B cell (primary cell): ENCODE results near the gene MCEE. TPM values are rescaled to one million over a fixed set of nuclear protein-coding genes. Genes with fewer than 3 reads are reported as not detected.
A peak's percentile ranks its signal among the peaks of the same experiment; 100 is the strongest.

Experiments
- ATAC-seq: fragments of 200-7000 bp; cut with Tn5 transposase; one replicate; pipeline ENCODE4 v1.10.0; 2021; ENCODE audit warnings: low read depth, mild to moderate bottlenecking, moderate number of reproducible peaks, moderate library complexity
- CTCF ChIA-PET: fragments of 350-600 bp; sonication (Branson Sonifier 250); formaldehyde crosslinking; loops from one replicate; lab custom pipeline; 2021; ENCODE audit warnings: antibody characterized with exemption, inconsistent platforms; lab: Charles Lee
- POLR2A ChIA-PET: fragments of 350-600 bp; sonication (Branson Sonifier 250); formaldehyde crosslinking; loops from one replicate; lab custom pipeline; 2021; ENCODE audit warnings: antibody characterized with exemption; lab: Charles Lee
- DNase-seq: peaks from one replicate; pipeline ENCODE4 v3.0.0; 2013
- H2AFZ ChIP-seq: 2 replicates; pipeline ENCODE4 v1.6.1; 2012; ENCODE audit warnings: mild to moderate bottlenecking, low read depth, low read length; ENCODE audit not compliant: insufficient read depth, poor library complexity, severe bottlenecking
- H3K27ac ChIP-seq, 2 donors: 1 replicate in 1 of 2; 2 replicates in 1 of 2; pipeline ENCODE4 v1.5.1; 2012 to 2013; ENCODE audit warnings: low read length in 2 of 2, mild to moderate bottlenecking in 2 of 2, moderate library complexity in 1 of 2
- H3K27me3 ChIP-seq, 4 experiments: fragments of 200-600 bp in 1 of 4; sonication (generic) in 1 of 4; replicated peaks in 1 of 4; 1 replicate in 2 of 4; 2 replicates in 2 of 4; pipeline versions ENCODE4 v1.6.1 to v1.7.0; 2013 to 2016; ENCODE audit warnings: low read length in 3 of 4, mild to moderate bottlenecking in 2 of 4, mixed read lengths in 1 of 4, moderate library complexity in 1 of 4; ENCODE audit not compliant: insufficient read depth in 4 of 4, control insufficient read depth in 3 of 4; ENCODE audit errors: control extremely low read depth in 1 of 4
- H3K36me3 ChIP-seq, 2 experiments: replicated peaks in 1 of 2; 1 replicate in 1 of 2; 2 replicates in 1 of 2; pipeline versions ENCODE4 v1.6.1 to v1.7.1; 2013; ENCODE audit warnings: low read length in 1 of 2; ENCODE audit not compliant: insufficient read depth in 2 of 2, control insufficient read depth in 1 of 2; ENCODE audit errors: control extremely low read depth in 1 of 2, extremely low read depth in 1 of 2
- H3K4me1 ChIP-seq, 2 donors: fragments of 200-600 bp in 1 of 2; sonication (generic) in 1 of 2; 1 replicate in 1 of 2; 2 replicates in 1 of 2; pipeline versions ENCODE4 v1.5.1 to v1.6.1; 2013 to 2017; ENCODE audit warnings: low read length in 2 of 2; ENCODE audit not compliant: control insufficient read depth in 2 of 2, insufficient read depth in 2 of 2
- H3K4me2 ChIP-seq: replicated peaks from 2 replicates; pipeline ENCODE3; 2012; ENCODE audit warnings: mild to moderate bottlenecking, low read depth, low read length; ENCODE audit not compliant: poor library complexity, severe bottlenecking
- H3K4me3 ChIP-seq, 5 experiments: fragments of 200-600 bp in 1 of 5; sonication (generic) in 1 of 5; 1 replicate in 3 of 5; 2 replicates in 2 of 5; pipeline versions ENCODE4 v1.5.1 to v1.7.0; 2011 to 2016; ENCODE audit warnings: low read length in 4 of 5, mild to moderate bottlenecking in 4 of 5, low read depth in 2 of 5, control low read depth in 1 of 5, moderate library complexity in 1 of 5; ENCODE audit not compliant: insufficient read depth in 1 of 5; ENCODE audit errors: control extremely low read depth in 1 of 5, extremely low read depth in 1 of 5
- H3K79me2 ChIP-seq: fragments of 200-600 bp; sonication (generic); one replicate; pipeline ENCODE4 v1.6.0; 2016; ENCODE audit warnings: low read length; ENCODE audit not compliant: control insufficient read depth, insufficient read depth
- H3K9ac ChIP-seq: fragments of 200-600 bp; sonication (generic); 2 replicates; pipeline ENCODE4 v1.6.1; 2017; ENCODE audit warnings: mild to moderate bottlenecking, low read length, moderate library complexity
- H3K9me3 ChIP-seq, 3 donors: one replicate each; pipeline versions ENCODE4 v1.6.1 to v1.7.1; 2013; ENCODE audit warnings: low read length in 2 of 3; ENCODE audit not compliant: control insufficient read depth in 2 of 3, insufficient read depth in 1 of 3; ENCODE audit errors: control extremely low read depth in 1 of 3
- H4K20me1 ChIP-seq: 2 replicates; pipeline ENCODE4 v1.6.0; 2012; ENCODE audit warnings: mild to moderate bottlenecking, low read length; ENCODE audit not compliant: insufficient read depth, control insufficient read depth, poor library complexity, severe bottlenecking
- H3K27ac Mint-ChIP-seq: one replicate; pipeline ENCODE4 v1.8.0; 2021; ENCODE audit warnings: mixed read lengths
- H3K27me3 Mint-ChIP-seq: one replicate; pipeline ENCODE4 v1.8.0; 2021; ENCODE audit warnings: mixed read lengths
- H3K4me1 Mint-ChIP-seq: one replicate; pipeline ENCODE4 v1.8.0; 2021; ENCODE audit warnings: mixed read lengths
- H3K4me3 Mint-ChIP-seq: one replicate; pipeline ENCODE4 v1.8.0; 2021; ENCODE audit warnings: mixed read lengths
- H3K9me3 Mint-ChIP-seq: one replicate; pipeline ENCODE4 v1.8.0; 2022; ENCODE audit warnings: mixed read lengths; ENCODE audit not compliant: insufficient read depth
- EZH2 ChIP-seq: IDR thresholded peaks from 2 replicates; pipeline ENCODE4 v1.6.1; 2012; ENCODE audit warnings: borderline replicate concordance, low read depth, mild to moderate bottlenecking, moderate library complexity, low read length; ENCODE audit not compliant: insufficient read depth, poor library complexity, severe bottlenecking
- WGBS: methylation state at CpG from one replicate; pipeline ENCODE4 v1.1.5; 2013; ENCODE audit warnings: missing lambda C conversion rate; ENCODE audit not compliant: insufficient coverage; 5-methylcytosine and 5-hydroxymethylcytosine counted together
- intact Hi-C: fragments of 100-400 bp; cut with micrococcal nuclease; formaldehyde crosslinking; loops from one replicate; pipeline ENCODE4 v1.10.0; 2022
- polyA plus RNA-seq: library from polyadenylated mRNA; depleted of rRNA; stranded (reverse); fragments of >200 nt; gene quantifications from 2 replicates; pipeline ENCODE4 v1.2.3, GENCODE V29; 2012
- total RNA-seq, 2 donors: library from RNA; stranded (reverse); fragments of 120-200 nt in 1 of 2; gene quantifications; 1 replicate in 1 of 2; 2 replicates in 1 of 2; pipeline versions ENCODE4 v1.2.3 to v1.2.4, GENCODE V29; 2013 to 2022
- TF ChIP-seq, protein P1 (sequence below): fragments of 200-600 bp; IDR thresholded peaks from one replicate; pipeline ENCODE4 v1.8.0; 2022; ENCODE audit warnings: antibody characterized with exemption, mild to moderate bottlenecking

MCEE gene
- total and polyA plus RNA-seq, 2 donors (not counting 1 experiment from before 2014, with no cell fraction given) = 13.1 to 17.6 TPM

GRCh38 chr2:71066856-71067255 lies 63.2 kb downstream of the MCEE start:
- peak overlapping the region; percentile 69 for H3K27ac Mint-ChIP-seq
- no peaks in the 10 kb centered on the region for H3K36me3 ChIP-seq
- POLR2A ChIA-PET = interaction anchor here (0.5 to 5.9 kb wide), 4 partner anchors 63 to 161 kb away, joined by 3 to 52 read pairs (median 8); partner anchors contain the start of genes MCEE, MPHOSPH10 and PAIP2B
- whole genome bisulfite sequencing = 90% methylated on average over 2 of the region's 3 CpGs
- no peak overlapping the region for H2AFZ ChIP-seq
- no peaks in the 10 kb centered on the region for H3K27me3 ChIP-seq
- peak overlapping the region; percentile 96 for H3K4me2 ChIP-seq
- peaks cover 29% of the 10 kb centered on the region for H3K79me2 ChIP-seq
- H3K4me1 Mint-ChIP-seq = peaks cover 75% of the 10 kb centered on the region
- intact Hi-C loops = loop anchor here (5.0 kb wide), 3 partner anchors 90 to 820 kb away; partner anchors contain the start of genes ANKRD53, TIA1 and ZNF638
- TF ChIP-seq, protein P1, sequence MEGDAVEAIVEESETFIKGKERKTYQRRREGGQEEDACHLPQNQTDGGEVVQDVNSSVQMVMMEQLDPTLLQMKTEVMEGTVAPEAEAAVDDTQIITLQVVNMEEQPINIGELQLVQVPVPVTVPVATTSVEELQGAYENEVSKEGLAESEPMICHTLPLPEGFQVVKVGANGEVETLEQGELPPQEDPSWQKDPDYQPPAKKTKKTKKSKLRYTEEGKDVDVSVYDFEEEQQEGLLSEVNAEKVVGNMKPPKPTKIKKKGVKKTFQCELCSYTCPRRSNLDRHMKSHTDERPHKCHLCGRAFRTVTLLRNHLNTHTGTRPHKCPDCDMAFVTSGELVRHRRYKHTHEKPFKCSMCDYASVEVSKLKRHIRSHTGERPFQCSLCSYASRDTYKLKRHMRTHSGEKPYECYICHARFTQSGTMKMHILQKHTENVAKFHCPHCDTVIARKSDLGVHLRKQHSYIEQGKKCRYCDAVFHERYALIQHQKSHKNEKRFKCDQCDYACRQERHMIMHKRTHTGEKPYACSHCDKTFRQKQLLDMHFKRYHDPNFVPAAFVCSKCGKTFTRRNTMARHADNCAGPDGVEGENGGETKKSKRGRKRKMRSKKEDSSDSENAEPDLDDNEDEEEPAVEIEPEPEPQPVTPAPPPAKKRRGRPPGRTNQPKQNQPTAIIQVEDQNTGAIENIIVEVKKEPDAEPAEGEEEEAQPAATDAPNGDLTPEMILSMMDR = no peak
- no peak for TF ChIP-seq EZH2
- peak overlapping the region in 1 of 5 experiments; percentile 10 for H3K4me3 ChIP-seq
- peak overlapping the region in 1 of 2 donors; percentile 99 for H3K27ac ChIP-seq
- CTCF ChIA-PET = interaction anchor here (0.6 to 6.7 kb wide), 6 partner anchors 17 to 1706 kb away, joined by 3 to 43 read pairs (median 5); partner anchors contain the start of genes MCEE and MPHOSPH10
- H4K20me1 ChIP-seq = no peaks in the 10 kb centered on the region
- no peaks in the 10 kb centered on the region for H3K27me3 Mint-ChIP-seq
- H3K4me3 Mint-ChIP-seq = peak overlapping the region; percentile 99
- H3K9me3 ChIP-seq = no peaks in the 10 kb centered on the region
- DNase-seq (no peak), ATAC-seq (no peak)
- H3K4me1 ChIP-seq = peaks cover 65 to 69% of the 10 kb centered on the region in 2 donors
- H3K9me3 Mint-ChIP-seq = no peaks in the 10 kb centered on the region
- H3K9ac ChIP-seq = no peak overlapping the region
